Adipocyte (in vitro differentiated cells): Measurements from ENCODE around the gene HNRNPA1.
A peak's percentile ranks its signal among the peaks of the same experiment; 100 is the strongest.
"Not testable (repeated sequence)": the region's sequence is repeated elsewhere in the genome, so short reads cannot be mapped to it uniquely, and the experiment has no call there.

Experiments
- DNase-seq: peaks from one replicate; pipeline ENCODE4 v3.0.0-alpha.2; 2015; ENCODE audit warnings: low read depth
- H3K27me3 ChIP-seq: replicated peaks from 2 replicates; pipeline ENCODE4 v1.7.0; 2013; ENCODE audit warnings: mild to moderate bottlenecking, low read length, moderate library complexity; ENCODE audit not compliant: control insufficient read depth, insufficient read depth
- H3K36me3 ChIP-seq: 2 replicates; pipeline ENCODE4 v1.7.0; 2013; ENCODE audit warnings: low read length, mild to moderate bottlenecking, moderate library complexity; ENCODE audit not compliant: control insufficient read depth, insufficient read depth, severe bottlenecking
- H3K4me1 ChIP-seq: 2 replicates; pipeline ENCODE4 v1.7.0; 2013; ENCODE audit warnings: mild to moderate bottlenecking, low read length, moderate library complexity; ENCODE audit not compliant: control insufficient read depth, insufficient read depth
- H3K4me3 ChIP-seq: 2 replicates; pipeline ENCODE4 v1.7.0; 2013; ENCODE audit warnings: mild to moderate bottlenecking, low read length, moderate library complexity
- H3K9ac ChIP-seq: 2 replicates; pipeline ENCODE4 v1.7.0; 2013; ENCODE audit warnings: mild to moderate bottlenecking, low read length, moderate library complexity
- H3K9me3 ChIP-seq: 2 replicates; pipeline ENCODE4 v1.7.0; 2013; ENCODE audit warnings: mild to moderate bottlenecking, low read length, moderate library complexity; ENCODE audit not compliant: control insufficient read depth

Gene HNRNPA1

DNA sequence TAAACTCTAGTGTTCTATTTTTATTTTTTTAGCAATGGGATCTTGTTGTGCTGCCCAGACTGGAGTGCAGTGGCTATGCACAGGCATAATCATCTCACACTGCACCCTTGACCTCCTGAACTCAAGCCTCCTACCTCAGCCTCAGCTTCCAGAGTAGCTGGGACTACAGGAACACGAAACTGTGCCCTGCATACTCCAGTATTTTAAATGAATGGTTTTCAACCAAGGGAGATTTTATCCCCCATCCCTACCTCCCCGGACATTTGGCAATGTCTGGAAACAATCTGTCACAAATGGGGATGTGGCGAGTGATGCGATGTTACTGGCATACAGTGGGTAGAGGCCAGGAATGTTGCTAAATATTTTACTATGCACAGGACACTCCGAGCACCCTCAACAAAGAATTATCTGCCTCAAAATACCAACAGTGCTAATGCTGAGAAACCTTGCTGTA is 2.7 kb upstream of the HNRNPA1 start:
- peaks cover 20% of the 10 kb centered on the region for H3K36me3 ChIP-seq
- no peaks in the 10 kb centered on the region for H3K9me3 ChIP-seq
- peaks cover 25% of the 10 kb centered on the region for H3K4me1 ChIP-seq
- peak overlapping the region; percentile 96 for H3K4me3 ChIP-seq
- DNase-seq, result peak; percentile 55
- peak overlapping the region; percentile 100 for H3K9ac ChIP-seq
- H3K27me3 ChIP-seq, result no peaks in the 10 kb centered on the region

DNA sequence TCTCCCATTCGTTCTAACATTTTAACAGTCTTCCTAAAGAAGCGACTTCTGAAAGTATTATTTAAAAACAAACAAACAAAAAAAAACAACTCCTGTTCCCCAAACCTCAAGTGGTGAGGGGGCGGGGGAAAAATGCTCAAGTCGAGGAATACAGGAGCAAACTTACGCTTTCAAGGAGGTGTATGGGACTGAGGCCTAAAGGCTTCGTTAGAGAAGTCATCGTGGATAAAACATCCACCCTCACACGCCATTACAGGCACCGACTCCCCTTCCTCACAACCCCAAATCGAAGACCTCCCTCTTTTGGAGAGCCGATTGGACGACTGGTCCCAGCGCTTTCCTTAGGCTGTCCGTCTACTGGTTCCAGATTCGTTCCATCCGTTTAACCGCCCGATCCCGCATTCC is 1.3 kb upstream of the HNRNPA1 start:
- Histone ChIP-seq H3K9me3 (no peaks in the 10 kb centered on the region), H3K9ac (peak overlapping the region; percentile 100), H3K36me3 (peaks cover 30% of the 10 kb centered on the region), H3K4me1 (peaks cover 39% of the 10 kb centered on the region), H3K4me3 (peak overlapping the region; percentile 96), H3K27me3 (no peaks in the 10 kb centered on the region)
- no peak for DNase-seq

DNA sequence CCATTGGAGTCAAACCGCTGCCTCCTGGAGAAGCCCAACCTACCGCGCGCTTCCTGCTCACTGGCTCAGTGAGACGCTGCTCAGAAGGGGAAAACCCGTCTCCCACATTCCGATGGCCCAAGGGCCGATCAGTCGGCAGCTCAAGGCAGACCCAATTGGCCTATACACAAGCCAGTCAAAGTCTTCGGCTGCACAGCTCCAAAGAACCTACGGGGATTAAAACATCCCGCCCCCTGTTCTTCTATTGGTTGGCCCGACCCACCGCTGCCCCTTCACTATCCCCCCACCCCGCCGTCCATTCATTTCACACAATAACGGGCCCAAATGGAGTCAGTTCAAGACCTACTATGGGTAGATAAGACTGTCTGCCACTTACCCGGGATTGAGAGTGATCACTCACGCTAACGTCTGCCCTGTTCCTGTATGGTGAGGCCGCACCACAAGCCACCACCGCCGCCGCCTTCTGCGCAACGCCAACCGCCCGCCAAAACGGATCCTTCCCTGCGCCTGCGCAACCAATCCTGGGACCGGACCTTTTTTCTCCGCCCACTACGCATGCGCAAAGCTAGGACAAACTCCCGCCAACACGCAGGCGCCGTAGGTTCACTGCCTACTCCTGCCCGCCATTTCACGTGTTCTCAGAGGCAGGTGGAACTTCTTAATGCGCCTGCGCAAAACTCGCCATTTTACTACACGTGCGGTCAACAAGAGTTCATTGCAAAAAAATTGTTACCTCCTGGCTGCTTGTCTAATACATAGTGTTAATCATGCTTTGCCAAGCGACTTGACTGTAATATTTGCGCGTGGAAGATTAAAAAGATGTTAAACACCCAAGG is 676 bp upstream of the HNRNPA1 start, which contains the start of gene CBX5:
TSS of gene CBX5 (minus strand) at position 491 of the 836 bp plus-strand sequence. CDS start 22,472 bp downstream, outside the sequence.
- Histone ChIP-seq H3K9me3 (no peaks in the 10 kb centered on the region), H3K27me3 (no peaks in the 10 kb centered on the region), H3K4me1 (peaks cover 40% of the 10 kb centered on the region), H3K4me3 (peak within 1 kb of the TSS; percentile 96), H3K9ac (peak within 1 kb of the TSS; percentile 100), H3K36me3 (peaks cover 37% of the 10 kb centered on the region)
- DNase-seq, result peak; percentile 100

DNA sequence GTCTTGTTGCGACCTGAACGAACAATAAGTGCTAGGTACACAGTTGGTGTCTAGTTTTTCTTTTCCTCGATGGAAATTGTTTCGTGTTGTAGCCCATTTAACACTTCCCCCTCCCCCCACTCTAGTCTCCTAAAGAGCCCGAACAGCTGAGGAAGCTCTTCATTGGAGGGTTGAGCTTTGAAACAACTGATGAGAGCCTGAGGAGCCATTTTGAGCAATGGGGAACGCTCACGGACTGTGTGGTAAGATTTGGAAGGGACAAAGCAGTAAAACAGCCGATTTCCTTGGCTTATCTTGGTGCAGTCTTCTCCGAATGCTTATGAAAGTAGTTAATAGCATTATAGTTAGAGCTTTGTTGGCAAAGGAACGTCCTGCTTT is 724 bp downstream of the HNRNPA1 start:
- Histone ChIP-seq H3K4me1 (peaks cover 51% of the 10 kb centered on the region), H3K9ac (peak overlapping the region; percentile 100), H3K36me3 (peaks cover 50% of the 10 kb centered on the region), H3K4me3 (peak overlapping the region; percentile 96)
- DNase-seq, H3K9me3 ChIP-seq, H3K27me3 ChIP-seq: not testable (repeated sequence)

DNA sequence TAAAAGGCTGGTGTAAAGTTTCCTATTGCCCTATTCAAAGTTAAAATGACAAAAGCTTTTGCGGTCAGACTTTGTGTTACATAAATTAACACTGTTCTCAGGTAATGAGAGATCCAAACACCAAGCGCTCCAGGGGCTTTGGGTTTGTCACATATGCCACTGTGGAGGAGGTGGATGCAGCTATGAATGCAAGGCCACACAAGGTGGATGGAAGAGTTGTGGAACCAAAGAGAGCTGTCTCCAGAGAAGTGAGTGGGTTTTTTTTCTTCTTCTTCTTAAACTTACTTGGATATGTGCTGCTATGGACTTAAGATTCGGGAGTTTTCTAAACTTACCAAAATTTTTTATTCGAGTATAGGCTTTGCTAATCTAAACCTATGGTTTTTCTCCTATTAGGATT is 1.2 kb downstream of the HNRNPA1 start:
- Histone ChIP-seq H3K4me3 (peak overlapping the region; percentile 96), H3K36me3 (peaks cover 54% of the 10 kb centered on the region), H3K9ac (peak overlapping the region; percentile 100), H3K4me1 (peaks cover 52% of the 10 kb centered on the region)
- not testable (repeated sequence) for H3K27me3 ChIP-seq, H3K9me3 ChIP-seq, DNase-seq

DNA sequence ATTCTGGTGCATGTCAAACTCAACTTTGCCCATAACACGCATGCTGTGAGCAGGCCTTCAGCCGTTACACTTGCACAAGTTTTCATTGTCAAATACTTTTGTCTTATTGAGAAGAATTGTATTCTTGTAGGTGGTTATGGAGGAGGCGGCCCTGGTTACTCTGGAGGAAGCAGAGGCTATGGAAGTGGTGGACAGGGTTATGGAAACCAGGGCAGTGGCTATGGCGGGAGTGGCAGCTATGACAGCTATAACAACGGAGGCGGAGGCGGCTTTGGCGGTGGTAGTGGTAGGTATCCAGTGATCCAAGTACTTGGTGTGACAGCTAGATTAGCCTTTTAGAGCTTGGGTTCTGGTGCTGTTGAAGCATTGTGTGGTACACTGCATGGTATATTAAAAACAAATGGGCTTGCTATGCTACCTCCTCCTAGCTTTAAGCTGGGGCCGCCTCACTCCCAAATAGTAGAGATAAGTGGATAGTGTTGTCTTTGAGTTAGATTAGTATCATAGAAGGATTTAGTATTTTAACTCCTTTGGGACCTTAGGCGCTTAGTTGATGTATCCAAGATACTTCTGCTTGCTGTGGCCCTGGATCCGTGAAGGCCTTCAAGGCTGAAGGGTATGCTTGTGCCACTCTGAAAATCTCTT is 2.5 kb downstream of the HNRNPA1 start:
- Histone ChIP-seq H3K27me3 (no peaks in the 10 kb centered on the region), H3K36me3 (peaks cover 68% of the 10 kb centered on the region), H3K9ac (peak overlapping the region; percentile 100), H3K9me3 (no peaks in the 10 kb centered on the region), H3K4me3 (peak overlapping the region; percentile 96), H3K4me1 (peaks cover 51% of the 10 kb centered on the region)
- DNase-seq, result no peak

DNA sequence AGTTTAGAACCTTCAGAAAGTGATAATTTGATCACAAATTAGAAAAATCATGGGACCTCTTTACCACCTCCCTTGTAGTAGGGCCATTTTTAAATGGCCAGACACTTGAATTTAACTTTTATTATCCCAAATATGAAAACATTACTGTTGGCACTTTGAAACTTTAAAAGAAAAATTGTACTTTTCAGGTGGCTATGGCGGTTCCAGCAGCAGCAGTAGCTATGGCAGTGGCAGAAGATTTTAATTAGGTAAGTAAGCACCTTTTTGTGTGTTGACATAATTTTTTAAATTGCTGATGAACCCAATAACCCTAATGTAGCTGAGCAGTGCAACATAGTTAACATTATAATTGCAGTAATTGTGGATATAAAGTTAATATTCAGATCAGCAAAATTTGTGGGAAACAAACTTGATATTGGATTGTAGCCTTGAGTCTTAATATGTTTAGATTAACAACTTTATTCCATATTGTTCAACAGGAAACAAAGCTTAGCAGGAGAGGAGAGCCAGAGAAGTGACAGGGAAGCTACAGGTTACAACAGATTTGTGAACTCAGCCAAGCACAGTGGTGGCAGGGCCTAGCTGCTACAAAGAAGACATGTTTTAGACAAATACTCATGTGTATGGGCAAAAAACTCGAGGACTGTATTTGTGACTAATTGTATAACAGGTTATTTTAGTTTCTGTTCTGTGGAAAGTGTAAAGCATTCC is 3.7 kb downstream of the HNRNPA1 start:
- not testable (repeated sequence) for DNase-seq, H3K9me3 ChIP-seq, H3K27me3 ChIP-seq
- H3K4me3 ChIP-seq, result peak overlapping the region; percentile 96
- peaks cover 42% of the 10 kb centered on the region for H3K4me1 ChIP-seq
- H3K36me3 ChIP-seq, result peaks cover 71% of the 10 kb centered on the region
- H3K9ac ChIP-seq, result peak overlapping the region; percentile 100

DNA sequence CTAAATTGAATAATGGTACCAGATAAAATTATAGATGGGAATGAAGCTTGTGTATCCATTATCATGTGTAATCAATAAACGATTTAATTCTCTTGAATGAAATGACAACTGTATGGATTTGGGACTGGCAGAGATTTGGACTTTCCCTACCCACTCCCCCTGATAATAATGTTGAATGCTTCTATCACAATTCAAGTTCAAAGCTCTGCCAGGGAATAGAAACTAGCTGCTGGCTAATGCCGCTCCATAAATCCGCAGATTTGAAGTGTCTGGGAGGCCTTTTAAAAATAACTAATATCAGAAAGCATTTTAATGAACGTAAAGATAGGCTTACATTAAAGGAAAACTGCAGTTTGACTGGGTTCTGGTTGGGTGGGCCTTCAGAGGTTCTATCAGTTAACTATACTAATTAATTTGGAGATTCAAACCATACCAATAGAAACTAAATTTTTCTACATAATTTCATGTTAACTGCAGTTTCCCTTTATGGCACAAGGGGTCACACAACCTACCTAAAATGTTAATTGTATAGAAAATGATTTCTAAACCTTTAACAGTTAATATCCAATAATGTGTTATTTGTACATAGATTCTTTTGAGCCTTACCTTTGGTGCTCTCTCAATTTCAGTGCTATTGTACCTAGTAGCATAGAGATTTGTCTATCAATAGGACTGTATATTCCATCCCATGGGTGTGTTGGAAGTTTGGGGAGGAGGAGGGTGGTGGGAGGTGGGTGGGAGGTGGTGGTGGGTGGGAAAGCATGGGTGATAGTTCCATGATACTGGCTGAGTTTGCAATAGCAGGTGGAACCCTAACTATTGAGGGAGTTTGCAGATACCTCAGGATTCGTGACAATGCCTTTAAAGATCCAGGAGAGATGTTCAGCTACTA is 4.9 kb downstream of the HNRNPA1 start:
- H3K9me3 ChIP-seq, result no peaks in the 10 kb centered on the region
- no peaks in the 10 kb centered on the region for H3K27me3 ChIP-seq
- peak overlapping the region; percentile 66 for H3K4me3 ChIP-seq
- H3K4me1 ChIP-seq, result peaks cover 42% of the 10 kb centered on the region
- peaks cover 71% of the 10 kb centered on the region for H3K36me3 ChIP-seq
- H3K9ac ChIP-seq, result peak overlapping the region; percentile 60
- DNase-seq, result peak; percentile 38

DNA sequence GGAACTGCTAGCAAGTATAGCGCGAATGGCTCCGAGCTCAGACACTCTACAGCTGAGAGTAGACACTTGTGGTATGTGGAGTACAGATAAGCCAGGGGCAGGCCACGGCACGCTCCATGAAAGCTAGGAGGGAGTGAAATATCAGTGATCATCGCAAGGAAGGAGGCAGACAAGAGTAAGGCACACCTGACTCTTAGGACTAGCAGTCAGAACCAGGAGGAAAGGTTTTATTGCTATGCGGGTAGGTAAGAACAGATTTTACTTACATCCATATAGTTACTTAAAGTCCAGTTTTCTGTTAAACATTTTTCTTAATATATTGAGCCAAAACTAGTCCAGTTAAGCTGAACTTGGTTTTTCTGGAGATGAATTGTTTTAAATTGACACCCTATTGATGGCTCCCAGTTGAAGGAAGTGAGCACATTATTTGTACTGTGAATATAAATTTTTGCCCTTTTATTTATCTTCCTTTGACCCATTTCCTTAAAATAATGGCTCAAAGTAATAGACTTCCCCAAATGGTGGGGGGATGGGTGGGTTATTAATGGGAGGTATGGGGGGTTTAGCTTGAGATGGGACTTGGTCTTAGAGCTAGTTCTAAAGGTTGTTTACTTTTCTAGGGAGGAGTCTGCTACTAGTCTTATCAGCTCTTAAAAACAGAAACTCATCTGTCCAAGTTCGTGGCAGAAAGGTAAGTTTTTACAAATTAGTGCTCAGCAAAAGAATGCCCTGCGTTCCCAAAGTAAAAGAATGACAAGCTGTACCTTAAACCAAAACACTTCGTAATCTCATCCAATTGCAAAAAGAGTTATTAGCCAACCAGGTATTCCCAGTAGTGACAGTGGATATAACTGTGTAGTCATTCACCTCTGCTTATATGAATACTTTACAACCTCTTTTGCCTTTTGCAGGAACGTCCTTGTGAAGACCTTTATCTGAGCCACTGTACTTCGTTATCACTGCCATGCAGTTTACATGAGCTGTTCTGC is 5.8 kb downstream of the HNRNPA1 start:
- Histone ChIP-seq H3K4me1 (peaks cover 42% of the 10 kb centered on the region), H3K9me3 (no peaks in the 10 kb centered on the region), H3K36me3 (peaks cover 70% of the 10 kb centered on the region), H3K9ac (peak overlapping the region; percentile 58), H3K4me3 (peak overlapping the region; percentile 14), H3K27me3 (no peaks in the 10 kb centered on the region)
- no peak for DNase-seq
